Caco-2 (cell line): ENCODE measurements around the gene MSRB2. TPM values are rescaled to one million over a fixed set of nuclear protein-coding genes. Genes with fewer than 3 reads are reported as not detected.
A peak's percentile ranks its signal among the peaks of the same experiment; 100 is the strongest.

Experiments used
- BruUV-seq: library from RNA; stranded (reverse); fragments of 400-500 nt; replicated peaks from 2 replicates; lab custom pipeline; 2021; lab: Mats Ljungman, UMichigan
- CTCF ChIA-PET: fragments of 300-600 bp; sonication (Branson Sonifier 250); formaldehyde crosslinking; loops from one replicate; lab custom pipeline; 2022; ENCODE audit warnings: antibody characterized with exemption; lab: Charles Lee
- POLR2A ChIA-PET: fragments of 300-600 bp; sonication (Branson Sonifier 250); formaldehyde crosslinking; loops from one replicate; lab custom pipeline; 2022; ENCODE audit warnings: antibody characterized with exemption; lab: Charles Lee
- DNase-seq, 2 experiments: peaks; one replicate each; pipeline versions ENCODE4 v3.0.0 to v3.0.0-alpha.2; 2020 to 2022
- H3K27me3 ChIP-seq: replicated peaks from 2 replicates; pipeline ENCODE4 v1.6.0; 2011; ENCODE audit warnings: low read length; ENCODE audit not compliant: control insufficient read depth, insufficient read depth
- H3K36me3 ChIP-seq: 2 replicates; pipeline ENCODE4 v1.5.1; 2011; ENCODE audit warnings: low read length; ENCODE audit not compliant: control insufficient read depth, insufficient read depth
- H3K4me1 ChIP-seq: fragments of 250-450 bp; sonication (Bioruptor Pico); 2 replicates; pipeline ENCODE4 v1.5.1; 2020; ENCODE audit warnings: mild to moderate bottlenecking
- H3K4me3 ChIP-seq: 2 replicates; pipeline ENCODE4 v1.5.1; 2011; ENCODE audit warnings: low read depth, mild to moderate bottlenecking, control low read depth, low read length
- H3K9me3 ChIP-seq: fragments of 250-450 bp; sonication (Bioruptor Pico); 2 replicates; pipeline ENCODE4 v1.5.1; 2020; ENCODE audit warnings: mild to moderate bottlenecking, moderate library complexity
- H3K27ac Mint-ChIP-seq: one replicate; pipeline ENCODE4 v1.8.0; 2022; ENCODE audit warnings: mixed read lengths; ENCODE audit not compliant: unreplicated experiment
- H3K27me3 Mint-ChIP-seq: one replicate; pipeline ENCODE4 v1.8.0; 2022; ENCODE audit warnings: mixed read lengths; ENCODE audit not compliant: insufficient read depth, unreplicated experiment
- H3K36me3 Mint-ChIP-seq: one replicate; pipeline ENCODE4 v1.8.0; 2022; ENCODE audit warnings: mild to moderate bottlenecking, mixed read lengths; ENCODE audit not compliant: insufficient read depth, unreplicated experiment
- H3K4me1 Mint-ChIP-seq: one replicate; pipeline ENCODE4 v1.8.0; 2022; ENCODE audit warnings: low read depth, mixed read lengths; ENCODE audit not compliant: unreplicated experiment
- H3K4me3 Mint-ChIP-seq: one replicate; pipeline ENCODE4 v1.8.0; 2022; ENCODE audit warnings: mild to moderate bottlenecking, moderate library complexity, mixed read lengths; ENCODE audit not compliant: unreplicated experiment
- H3K9me3 Mint-ChIP-seq: one replicate; pipeline ENCODE4 v1.8.0; 2022; ENCODE audit warnings: mixed read lengths; ENCODE audit not compliant: unreplicated experiment
- CTCF ChIP-seq, 2 experiments: fragments of 200-600 bp in 1 of 2; IDR thresholded peaks; 1 replicate in 1 of 2; 2 replicates in 1 of 2; pipeline versions ENCODE4 v1.5.1 to v1.8.0; 2011 to 2022; ENCODE audit warnings: antibody characterized with exemption in 1 of 2, control low read depth in 1 of 2, inconsistent platforms in 1 of 2, low read depth in 1 of 2, low read length in 1 of 2, mild to moderate bottlenecking in 1 of 2, moderate library complexity in 1 of 2; ENCODE audit not compliant: insufficient read depth in 1 of 2, severe bottlenecking in 1 of 2, unreplicated experiment in 1 of 2
- intact Hi-C: fragments of 100-400 bp; cut with micrococcal nuclease; formaldehyde crosslinking; loops from one replicate; pipeline ENCODE4 v1.10.0; 2022; ENCODE audit not compliant: unreplicated experiment
- total RNA-seq: library from RNA; stranded (reverse); gene quantifications from 2 replicates; pipeline ENCODE4 v1.2.3, GENCODE V29; 2022

The MSRB2 gene
- total RNA-seq, 1 experiment from 2014 or later = 13.7 TPM

DNA sequence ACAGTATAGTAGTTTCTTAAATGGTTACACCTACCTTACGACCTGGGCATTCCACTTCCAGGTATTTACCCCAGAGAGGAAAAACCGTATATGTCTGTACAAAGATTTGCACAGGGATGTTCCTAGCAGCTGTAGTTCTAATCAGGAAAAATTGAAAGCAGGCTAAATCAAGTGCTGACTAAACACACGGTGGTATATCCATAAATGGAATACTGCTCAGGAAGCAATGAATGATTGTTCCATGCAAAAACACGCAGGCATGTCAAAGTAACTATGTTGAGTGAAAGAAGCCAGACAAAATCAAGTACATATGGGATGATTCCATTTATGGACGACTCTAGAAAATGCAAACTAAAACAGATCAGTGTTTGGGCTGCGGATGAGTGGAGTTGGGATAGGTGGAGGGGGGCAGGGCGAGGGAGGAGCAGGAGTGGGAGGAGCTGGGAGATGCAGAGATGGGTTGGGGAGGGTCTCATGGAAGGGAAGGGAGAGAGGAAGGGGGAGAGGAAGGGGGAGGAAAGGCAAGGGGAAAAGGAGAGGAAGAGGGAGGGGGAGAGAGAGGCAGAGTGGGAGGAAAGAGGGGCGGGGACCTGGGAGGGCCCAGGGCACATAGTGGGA, 484 bp upstream of the MSRB2 start:
- Histone ChIP-seq H3K36me3 (no peaks in the 10 kb centered on the region), H3K27me3 (no peaks in the 10 kb centered on the region), H3K9me3 (peaks cover 12% of the 10 kb centered on the region), H3K4me1 (peaks cover 26% of the 10 kb centered on the region), H3K4me3 (peak overlapping the region; percentile 78)
- intact Hi-C loops = loop anchor here (5.0 kb wide), 1 partner anchor 342 kb away; the partner anchor contains the start of gene OTUD1
- no peak for DNase-seq
- BruUV-seq = no TSS peak
- H3K4me1 Mint-ChIP-seq = peaks cover 17% of the 10 kb centered on the region
- H3K9me3 Mint-ChIP-seq = peaks cover 10% of the 10 kb centered on the region
- H3K27me3 Mint-ChIP-seq = no peaks in the 10 kb centered on the region
- ChIA-PET POLR2A (no interaction called here), CTCF (no interaction called here)
- peak overlapping the region; percentile 83 for H3K27ac Mint-ChIP-seq
- peak overlapping the region; percentile 94 for H3K4me3 Mint-ChIP-seq
- peaks cover 13% of the 10 kb centered on the region for H3K36me3 Mint-ChIP-seq
- no peak for TF ChIP-seq CTCF (IDR thresholded peaks at IDR 0.05; ENCODE audit: insufficient read depth in 1 of 2, low read depth in 1 of 2, low read length in 1 of 2, severe bottlenecking in 1 of 2, unreplicated experiment in 1 of 2)

DNA sequence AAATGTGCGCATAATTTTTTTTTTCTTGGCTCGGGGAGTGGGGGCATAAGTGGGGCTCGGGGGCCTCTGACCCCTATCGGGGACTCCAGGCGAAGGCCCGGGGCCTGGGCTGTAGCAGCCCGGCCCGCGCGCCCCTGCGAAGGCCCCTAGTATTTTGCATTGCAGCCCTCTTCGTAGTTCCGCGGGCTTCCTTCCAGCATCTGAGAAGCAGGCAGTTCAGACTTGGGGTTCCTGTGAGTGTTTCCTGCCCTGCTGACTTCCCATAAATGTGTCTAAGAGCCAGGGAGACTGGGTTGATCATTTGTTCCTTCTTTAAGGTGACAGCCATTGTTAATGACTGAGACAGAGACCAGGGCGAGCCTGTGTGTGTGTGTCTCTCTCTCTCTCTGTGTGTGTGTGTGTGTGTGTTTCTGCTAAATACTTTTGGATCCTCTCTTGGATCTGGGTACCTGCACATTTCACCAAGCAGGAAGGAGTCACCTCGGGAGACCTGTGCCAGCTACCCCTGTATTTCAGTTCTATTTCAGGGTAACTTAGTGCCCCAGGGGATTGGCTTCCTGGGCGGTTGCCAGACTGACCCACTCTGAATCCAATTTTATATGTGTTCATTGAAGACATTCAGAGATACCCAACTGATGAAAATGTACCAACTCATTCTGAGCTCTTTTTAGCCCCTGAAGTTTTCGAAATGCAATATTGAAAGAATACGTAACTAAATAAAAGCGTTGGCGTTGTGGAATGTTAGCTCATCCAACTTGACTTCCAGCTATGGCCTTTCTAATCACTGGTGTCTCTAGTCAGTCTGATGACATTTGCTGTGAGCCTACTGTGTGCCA, 805 bp downstream of the MSRB2 start:
- peak overlapping the region; percentile 83 for H3K27ac Mint-ChIP-seq
- peaks cover 12% of the 10 kb centered on the region for H3K9me3 ChIP-seq
- H3K27me3 ChIP-seq = no peaks in the 10 kb centered on the region
- H3K36me3 ChIP-seq = no peaks in the 10 kb centered on the region
- H3K9me3 Mint-ChIP-seq = no peaks in the 10 kb centered on the region
- DNase-seq = peak in 1 of 2 experiments; percentile 43
- CTCF ChIA-PET = interaction anchor here (0.6 kb wide), 1 partner anchor 1720 kb away, joined by 3 read pairs; no protein-coding TSS in a partner anchor
- H3K4me3 Mint-ChIP-seq = peak overlapping the region; percentile 94
- H3K27me3 Mint-ChIP-seq = no peaks in the 10 kb centered on the region
- H3K4me1 ChIP-seq = peaks cover 36% of the 10 kb centered on the region
- TF ChIP-seq CTCF (IDR thresholded peaks at IDR 0.05; ENCODE audit: insufficient read depth in 1 of 2, low read depth in 1 of 2, low read length in 1 of 2, severe bottlenecking in 1 of 2, unreplicated experiment in 1 of 2) = no peak
- no TSS peak for BruUV-seq
- peaks cover 22% of the 10 kb centered on the region for H3K36me3 Mint-ChIP-seq
- H3K4me3 ChIP-seq = peak overlapping the region; percentile 78
- peaks cover 25% of the 10 kb centered on the region for H3K4me1 Mint-ChIP-seq
- intact Hi-C loops = loop anchor here (5.0 kb wide), 1 partner anchor 341 kb away; the partner anchor contains the start of gene OTUD1
- POLR2A ChIA-PET = interaction anchor here (0.5 to 0.7 kb wide), 2 partner anchors 13 to 1208 kb away, joined by 3 to 4 read pairs; no protein-coding TSS in a partner anchor
